Nephron (organoid): ENCODE data around the gene CBR3.
A peak's percentile ranks its signal among the peaks of the same experiment; 100 is the strongest.

Experiments used
- H3K27ac Mint-ChIP-seq, 3 experiments: 2 replicates each; pipeline ENCODE4 v1.8.0; 2020; ENCODE audit warnings: mixed read lengths in 3 of 3, mild to moderate bottlenecking in 2 of 3, moderate library complexity in 1 of 3
- H3K27me3 Mint-ChIP-seq: 2 replicates; pipeline ENCODE4 v1.8.0; 2021; ENCODE audit warnings: low read depth, mild to moderate bottlenecking, moderate library complexity, mixed read lengths
- H3K36me3 Mint-ChIP-seq: 2 replicates; pipeline ENCODE4 v1.8.0; 2020; ENCODE audit warnings: low read depth, mixed read lengths
- H3K4me1 Mint-ChIP-seq: 2 replicates; pipeline ENCODE4 v1.8.0; 2020; ENCODE audit warnings: mixed read lengths
- H3K4me3 Mint-ChIP-seq, 3 experiments: 2 replicates each; pipeline ENCODE4 v1.8.0; 2020; ENCODE audit warnings: mild to moderate bottlenecking in 3 of 3, mixed read lengths in 3 of 3, moderate library complexity in 2 of 3
- H3K9me3 Mint-ChIP-seq: 2 replicates; pipeline ENCODE4 v1.8.0; 2020; ENCODE audit warnings: mixed read lengths
- TF ChIP-seq, protein P1 (sequence below), 3 experiments: fragments of 200-600 bp; sonication (generic); IDR thresholded peaks; one replicate each; pipeline ENCODE4 v1.5.0; 2021; ENCODE audit warnings: antibody characterized with exemption in 3 of 3; ENCODE audit not compliant: unreplicated experiment in 3 of 3

Gene CBR3

DNA sequence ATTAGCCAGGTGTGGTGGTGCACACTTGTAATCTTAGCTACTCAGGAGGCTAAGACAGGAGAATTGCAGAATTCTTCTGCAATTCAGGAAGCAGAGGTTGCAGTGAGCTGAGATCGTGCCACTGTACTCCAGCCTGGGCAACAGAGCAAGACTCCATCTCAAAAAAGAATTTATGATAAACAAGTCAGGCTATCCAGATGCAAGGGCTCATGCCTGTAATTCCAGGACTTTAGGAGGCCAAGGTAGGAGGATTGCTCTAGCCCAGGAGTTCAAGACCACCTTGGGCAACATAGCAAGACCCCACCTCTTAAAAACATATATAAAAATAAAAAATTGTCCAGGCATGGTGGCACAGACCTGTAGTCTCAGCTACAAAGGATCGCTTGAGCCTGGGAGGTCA is 10.5 kb upstream of the CBR3 start:
- Mint-ChIP-seq H3K36me3 (no peaks in the 10 kb centered on the region), H3K9me3 (no peaks in the 10 kb centered on the region), H3K4me1 (peaks cover 4% of the 10 kb centered on the region), H3K27ac (no peak overlapping the region), H3K4me3 (no peak overlapping the region), H3K27me3 (peaks cover 23% of the 10 kb centered on the region)
- TF ChIP-seq, protein P1, sequence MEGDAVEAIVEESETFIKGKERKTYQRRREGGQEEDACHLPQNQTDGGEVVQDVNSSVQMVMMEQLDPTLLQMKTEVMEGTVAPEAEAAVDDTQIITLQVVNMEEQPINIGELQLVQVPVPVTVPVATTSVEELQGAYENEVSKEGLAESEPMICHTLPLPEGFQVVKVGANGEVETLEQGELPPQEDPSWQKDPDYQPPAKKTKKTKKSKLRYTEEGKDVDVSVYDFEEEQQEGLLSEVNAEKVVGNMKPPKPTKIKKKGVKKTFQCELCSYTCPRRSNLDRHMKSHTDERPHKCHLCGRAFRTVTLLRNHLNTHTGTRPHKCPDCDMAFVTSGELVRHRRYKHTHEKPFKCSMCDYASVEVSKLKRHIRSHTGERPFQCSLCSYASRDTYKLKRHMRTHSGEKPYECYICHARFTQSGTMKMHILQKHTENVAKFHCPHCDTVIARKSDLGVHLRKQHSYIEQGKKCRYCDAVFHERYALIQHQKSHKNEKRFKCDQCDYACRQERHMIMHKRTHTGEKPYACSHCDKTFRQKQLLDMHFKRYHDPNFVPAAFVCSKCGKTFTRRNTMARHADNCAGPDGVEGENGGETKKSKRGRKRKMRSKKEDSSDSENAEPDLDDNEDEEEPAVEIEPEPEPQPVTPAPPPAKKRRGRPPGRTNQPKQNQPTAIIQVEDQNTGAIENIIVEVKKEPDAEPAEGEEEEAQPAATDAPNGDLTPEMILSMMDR (IDR thresholded peaks at IDR 0.05; ENCODE audit: unreplicated experiment in 3 of 3): no peak

DNA sequence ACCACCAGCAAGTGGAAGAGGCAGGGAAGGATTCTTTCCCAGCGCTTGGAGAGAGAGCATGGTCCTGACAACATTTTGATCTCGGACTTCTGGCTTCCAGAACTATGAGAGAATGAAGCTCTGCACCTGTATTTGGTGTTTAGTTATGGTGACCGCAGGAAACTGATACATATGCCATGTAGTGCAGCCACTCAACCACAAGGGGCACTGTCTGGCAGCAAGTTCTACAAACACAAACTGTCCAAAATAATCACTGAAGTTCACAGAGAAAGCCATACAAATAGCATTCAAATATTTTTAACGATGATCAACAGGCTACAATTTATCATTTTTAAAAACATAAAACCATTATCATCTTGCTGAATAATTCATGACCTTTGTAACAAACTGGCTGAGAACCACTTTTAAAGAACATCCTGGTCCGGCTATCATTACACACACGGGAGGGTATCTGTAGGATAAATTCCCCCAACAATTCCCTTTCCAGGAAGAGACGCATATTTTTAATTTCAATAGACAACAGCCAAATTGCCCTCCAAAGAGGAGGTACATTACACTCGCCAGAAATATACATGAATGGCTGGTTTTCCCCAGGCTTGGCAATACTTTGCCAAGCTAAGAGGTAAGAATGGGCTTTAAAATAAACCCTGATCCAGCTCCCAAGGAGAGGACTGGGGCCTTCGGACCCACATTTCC is 9.2 kb upstream of the CBR3 start:
- Mint-ChIP-seq H3K4me3 (peak overlapping the region in 1 of 3 experiments; percentile 31), H3K36me3 (no peaks in the 10 kb centered on the region), H3K4me1 (peaks cover 8% of the 10 kb centered on the region), H3K27me3 (peaks cover 27% of the 10 kb centered on the region), H3K9me3 (no peaks in the 10 kb centered on the region), H3K27ac (no peak overlapping the region)
- TF ChIP-seq, protein P1 (IDR thresholded peaks at IDR 0.05; ENCODE audit: unreplicated experiment in 3 of 3): peak; percentile 82 to 88 (median 85)

DNA sequence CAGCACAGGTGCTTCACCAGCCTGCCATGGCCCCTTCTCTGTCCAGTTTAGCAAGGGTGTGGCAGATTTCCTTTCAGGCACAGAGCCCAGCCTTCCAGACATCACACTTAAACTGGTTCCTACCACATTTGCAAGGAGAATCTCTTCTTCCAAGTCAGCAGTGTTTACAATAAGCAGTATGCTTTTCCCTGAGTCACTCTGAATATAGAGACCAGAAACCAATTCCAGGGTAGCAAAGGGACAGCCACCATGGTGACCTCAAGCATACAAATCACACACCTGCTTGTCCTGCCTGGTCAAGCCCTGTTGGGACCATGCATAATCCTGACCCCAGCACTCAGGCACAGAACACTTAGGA is 8.7 kb upstream of the CBR3 start:
- Mint-ChIP-seq H3K27me3 (peaks cover 31% of the 10 kb centered on the region), H3K9me3 (no peaks in the 10 kb centered on the region), H3K36me3 (no peaks in the 10 kb centered on the region), H3K4me3 (no peak overlapping the region), H3K27ac (no peak overlapping the region), H3K4me1 (peaks cover 9% of the 10 kb centered on the region)
- TF ChIP-seq, protein P1 (IDR thresholded peaks at IDR 0.05; ENCODE audit: unreplicated experiment in 3 of 3): no peak

DNA sequence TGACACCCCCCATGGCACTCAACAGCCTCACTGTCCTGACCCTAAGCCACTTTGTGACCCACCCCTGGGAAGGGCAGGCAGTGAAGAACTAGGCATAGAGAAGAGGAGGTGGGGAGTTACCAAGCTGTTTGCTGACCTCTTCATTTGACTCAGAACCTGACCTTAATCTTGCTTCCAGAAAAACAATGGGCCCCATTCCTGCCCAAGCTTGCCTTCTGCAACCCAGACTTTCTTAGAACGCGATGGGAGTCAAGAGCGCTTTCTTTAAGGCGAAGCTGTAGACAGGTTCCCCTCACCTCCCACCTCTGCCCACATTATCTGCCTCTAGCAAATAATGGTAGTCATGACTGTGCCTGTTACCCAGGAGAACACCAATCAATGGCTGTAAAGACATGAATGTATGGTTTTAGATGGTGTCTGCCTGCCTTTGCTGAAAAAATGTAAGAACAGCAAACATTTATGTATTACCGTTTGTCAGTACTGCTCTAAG is 8.2 kb upstream of the CBR3 start:
- Mint-ChIP-seq H3K36me3 (no peaks in the 10 kb centered on the region), H3K27ac (no peak overlapping the region), H3K4me3 (no peak overlapping the region), H3K4me1 (peaks cover 9% of the 10 kb centered on the region), H3K27me3 (peaks cover 31% of the 10 kb centered on the region), H3K9me3 (no peaks in the 10 kb centered on the region)
- TF ChIP-seq, protein P1 (IDR thresholded peaks at IDR 0.05; ENCODE audit: unreplicated experiment in 3 of 3): no peak

DNA sequence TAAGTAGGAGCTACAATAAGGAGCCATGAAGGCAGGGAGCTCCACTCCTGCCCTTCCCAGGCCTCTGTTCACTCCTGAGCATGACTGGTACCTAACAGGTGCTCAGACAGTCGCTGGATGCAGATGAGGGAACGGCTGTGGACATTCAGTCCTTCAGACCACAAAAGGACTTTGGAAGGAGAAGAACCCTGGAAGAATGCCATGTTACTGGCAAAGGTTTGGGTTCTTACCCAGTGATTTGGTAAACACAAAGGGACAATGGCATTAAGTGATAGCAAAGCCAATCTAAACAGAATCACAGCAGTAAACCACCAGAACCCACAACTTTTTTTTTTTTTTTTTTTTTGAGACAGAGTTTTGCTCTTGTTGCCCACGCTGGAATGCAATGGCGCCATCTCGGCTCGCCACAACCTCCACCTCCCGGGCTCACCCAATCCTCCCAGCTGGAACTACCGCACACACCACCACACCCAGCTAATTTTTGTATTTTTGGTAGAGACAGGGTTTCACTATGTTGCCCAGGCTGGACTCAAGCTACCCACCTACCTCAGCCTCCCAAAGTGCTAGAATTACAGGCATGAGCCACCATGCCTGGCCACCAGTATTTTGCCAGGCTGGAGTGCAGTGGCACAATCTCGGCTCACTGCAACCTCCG is 7.5 kb upstream of the CBR3 start:
- Mint-ChIP-seq H3K27me3 (peaks cover 38% of the 10 kb centered on the region), H3K4me3 (peak overlapping the region in 2 of 3 experiments; percentile 7 to 17), H3K27ac (no peak overlapping the region), H3K36me3 (no peaks in the 10 kb centered on the region), H3K4me1 (peaks cover 9% of the 10 kb centered on the region), H3K9me3 (no peaks in the 10 kb centered on the region)
- TF ChIP-seq, protein P1 (IDR thresholded peaks at IDR 0.05; ENCODE audit: unreplicated experiment in 3 of 3): no peak
